Stromal cell of bone marrow (primary cell): ENCODE data around the gene TMEM88.

Experiments
- DNase-seq: peaks from one replicate; pipeline ENCODE4 v3.0.0-alpha.2; 2012; ENCODE audit warnings: low read depth

The TMEM88 gene

GRCh38 chr17:7884581-7885366 is 29.9 kb downstream of the TMEM88 start:
- no peak for DNase-seq

DNA sequence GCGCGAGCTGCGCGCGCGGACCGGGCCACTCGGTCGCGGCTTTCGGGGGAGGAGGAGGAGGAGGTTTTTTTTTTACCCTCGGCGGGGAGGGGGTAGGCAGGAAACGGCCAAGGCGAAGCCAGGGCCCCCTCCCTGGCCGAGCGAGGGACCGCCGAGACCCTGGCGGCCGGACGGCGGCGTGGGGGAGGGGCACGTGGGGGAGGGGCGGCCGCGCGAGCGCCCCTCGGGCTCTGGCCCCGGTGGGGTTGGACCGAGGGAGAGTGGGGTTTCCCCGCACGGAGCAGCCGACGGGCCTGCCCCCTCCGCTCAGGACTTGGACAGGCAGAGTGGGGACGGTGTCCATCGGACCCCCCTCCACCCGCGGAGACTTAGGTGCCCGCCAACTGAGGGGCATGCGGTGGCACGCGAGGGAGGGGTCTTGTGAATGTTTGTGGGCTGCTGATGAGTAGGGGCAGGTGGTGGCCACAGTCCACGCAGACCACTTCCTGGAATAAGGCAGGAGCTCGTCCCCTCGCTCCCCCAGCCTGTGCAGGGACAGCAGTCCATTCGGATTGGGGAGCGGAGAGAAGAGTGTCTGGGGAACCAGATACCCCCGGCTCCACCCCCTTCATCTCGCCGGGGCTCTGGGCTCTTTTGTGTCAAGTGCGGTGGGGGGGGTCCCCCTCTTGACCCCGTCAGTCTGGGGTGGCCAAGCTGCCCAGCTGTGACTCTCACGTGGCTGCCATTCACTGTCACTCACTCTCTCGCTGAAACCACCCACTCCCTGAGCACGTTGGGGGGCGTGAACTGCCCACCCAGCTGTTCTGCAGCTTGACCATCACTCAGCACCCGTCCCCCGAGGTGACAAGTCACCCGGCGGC is 30.7 kb downstream of the TMEM88 start:
- DNase-seq = no peak

- no peak for DNase-seq
Observed at GRCh38 chr17:7886227-7887037, 31.6 kb downstream of the TMEM88 start.

DNA sequence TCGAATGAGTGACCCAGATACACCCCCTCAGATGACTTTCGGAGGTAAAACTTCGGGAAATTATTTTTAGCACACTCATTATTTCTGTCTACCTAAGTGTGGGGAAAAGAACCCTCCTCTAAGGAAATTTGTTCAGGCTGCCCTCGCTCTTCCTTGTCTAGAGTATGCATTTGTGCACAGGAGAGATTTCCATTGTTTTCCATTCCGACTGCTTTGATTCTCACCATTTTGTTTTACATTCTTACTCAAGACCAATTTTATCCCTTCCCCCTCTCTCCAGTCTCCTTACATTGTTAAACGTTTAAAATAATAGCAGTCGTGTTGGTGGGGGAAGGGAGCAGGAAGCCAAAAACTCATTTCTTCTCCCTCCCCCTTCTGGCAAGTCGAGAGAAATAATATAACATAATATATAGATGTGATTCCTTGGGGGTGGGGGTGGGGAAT is 32.2 kb downstream of the TMEM88 start:
- DNase-seq = no peak

DNA sequence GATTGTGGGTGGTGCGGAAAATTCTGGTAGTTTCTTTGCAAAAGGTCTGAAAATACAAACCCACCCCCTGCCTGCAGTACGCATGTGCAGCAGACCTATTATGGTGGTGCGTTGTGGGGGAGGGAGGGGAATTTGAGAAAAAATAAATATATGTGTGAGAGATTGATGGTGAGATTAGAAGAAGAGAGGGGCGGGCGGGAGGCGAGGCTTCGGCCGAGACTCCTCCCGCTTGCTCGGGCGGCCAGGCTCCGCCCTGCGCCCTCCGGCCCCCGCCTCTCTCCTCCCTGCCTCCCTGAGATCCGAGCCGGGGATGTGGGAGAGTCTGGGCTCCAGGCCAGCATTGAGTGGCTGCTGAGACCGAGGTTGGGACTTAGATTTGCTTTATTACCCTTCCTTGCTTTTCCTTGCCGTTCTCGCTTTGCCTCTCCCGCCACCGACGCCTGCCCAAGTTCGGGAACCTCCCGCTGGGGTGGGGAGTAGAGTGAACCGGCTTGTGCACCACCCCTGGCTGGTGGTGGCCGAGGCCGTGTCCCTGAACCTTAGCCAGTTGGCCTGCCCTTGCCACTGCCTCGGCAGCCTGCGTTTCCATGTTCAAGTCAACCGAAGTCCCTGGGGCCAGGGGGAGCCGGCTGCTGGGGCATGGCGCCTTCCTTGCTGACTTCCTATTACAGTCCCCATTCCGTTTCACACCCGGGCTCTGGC is 32.8 kb downstream of the TMEM88 start:
- DNase-seq = peak; percentile 93

DNA sequence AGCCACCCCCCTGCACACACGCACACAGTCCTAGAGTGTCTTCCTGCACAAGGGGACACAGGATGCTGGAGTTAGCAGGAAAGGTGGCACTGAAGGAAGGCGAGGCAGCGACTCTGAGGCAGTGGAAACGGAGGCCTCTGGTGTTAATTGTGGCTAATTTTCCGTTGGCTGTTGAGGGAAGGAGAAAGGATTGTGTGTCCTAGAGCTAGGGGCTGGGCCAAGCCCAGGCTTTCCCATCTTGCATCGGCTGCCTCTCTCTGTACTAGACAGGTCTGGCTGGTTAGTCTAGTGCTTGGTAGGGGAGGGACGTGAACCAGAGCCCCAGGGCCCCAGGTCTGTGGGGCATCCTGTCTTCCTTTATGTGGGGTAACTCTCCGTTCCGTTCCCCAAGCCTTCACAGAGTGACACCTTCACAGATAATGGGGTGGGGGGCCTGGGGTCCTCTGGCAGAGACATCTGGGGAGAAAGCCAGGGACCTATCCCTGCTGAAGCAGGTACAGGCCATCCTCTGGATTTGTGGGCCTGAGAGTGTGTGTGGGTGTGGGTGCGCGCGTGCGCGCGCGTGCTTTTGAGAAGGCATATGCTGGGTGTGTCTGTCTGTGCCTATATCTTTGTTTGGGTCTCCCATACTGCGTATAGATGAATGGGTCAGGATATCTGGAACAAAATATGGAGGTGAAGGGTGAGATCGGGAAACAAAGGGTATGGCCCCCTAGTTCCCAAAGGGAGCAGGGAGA is 33.5 kb downstream of the TMEM88 start, which contains the start of gene CHD3:
Gene CHD3 (plus strand): TSS at position 606 of the 737 bp plus-strand sequence. CDS start 212 bp downstream, outside the sequence.
- no peak for DNase-seq

DNA sequence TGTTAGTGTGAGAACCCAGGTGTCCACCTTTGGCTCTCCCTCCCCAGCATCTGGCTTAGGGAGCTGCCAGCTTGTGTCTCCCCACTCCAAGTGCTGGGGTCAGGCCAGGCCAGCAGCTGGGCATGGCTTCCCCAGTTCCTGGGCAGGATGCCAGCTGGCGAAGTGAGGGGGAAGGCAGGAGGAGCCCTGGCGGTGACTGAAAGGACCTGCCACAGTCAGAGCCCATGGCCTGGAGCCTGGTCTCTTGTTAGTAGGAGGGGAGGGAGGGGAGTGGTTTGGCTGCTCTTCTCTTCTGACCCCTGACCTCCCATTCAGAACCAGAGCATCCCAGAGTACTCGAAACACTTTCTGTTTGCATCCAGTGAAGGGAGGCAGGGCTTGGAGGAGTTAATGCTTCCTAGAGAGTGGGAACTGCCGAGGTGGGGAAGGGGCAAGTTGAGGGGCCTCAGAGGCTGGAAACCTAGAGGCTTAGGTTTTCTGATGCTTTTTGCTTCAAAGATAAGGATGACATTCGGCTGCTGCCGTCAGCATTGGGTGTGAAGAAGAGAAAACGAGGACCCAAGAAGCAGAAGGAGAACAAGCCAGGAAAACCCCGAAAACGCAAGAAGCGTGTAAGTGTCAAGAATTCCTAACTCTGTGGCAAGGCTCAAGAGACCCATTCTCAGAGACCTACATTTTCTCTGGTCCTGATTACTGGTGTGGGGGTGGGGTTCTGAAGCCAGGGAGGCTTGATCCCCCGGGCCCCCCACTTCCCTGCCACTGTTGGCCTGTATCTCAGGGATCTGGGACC is 34.5 kb downstream of the TMEM88 start:
- peak; percentile 90 for DNase-seq

- DNase-seq = no peak
Observed at GRCh38 chr17:7893187-7893880, 38.5 kb downstream of the TMEM88 start.

DNA sequence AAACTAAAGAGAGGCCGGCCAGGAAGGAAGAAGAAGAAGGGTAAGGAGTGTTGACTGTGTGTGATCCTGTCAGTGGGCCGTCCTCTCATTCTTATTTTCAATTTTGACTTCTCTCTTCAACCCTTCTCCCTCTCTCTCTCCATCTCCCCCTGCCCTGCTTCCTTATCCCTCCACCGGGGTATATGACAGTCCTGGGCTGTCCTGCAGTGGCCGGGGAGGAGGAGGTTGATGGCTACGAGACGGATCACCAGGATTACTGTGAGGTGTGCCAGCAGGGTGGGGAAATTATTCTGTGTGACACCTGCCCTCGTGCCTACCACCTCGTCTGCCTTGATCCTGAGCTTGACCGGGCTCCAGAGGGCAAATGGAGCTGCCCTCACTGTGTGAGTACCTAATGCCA is 39.4 kb downstream of the TMEM88 start:
- DNase-seq = no peak

DNA sequence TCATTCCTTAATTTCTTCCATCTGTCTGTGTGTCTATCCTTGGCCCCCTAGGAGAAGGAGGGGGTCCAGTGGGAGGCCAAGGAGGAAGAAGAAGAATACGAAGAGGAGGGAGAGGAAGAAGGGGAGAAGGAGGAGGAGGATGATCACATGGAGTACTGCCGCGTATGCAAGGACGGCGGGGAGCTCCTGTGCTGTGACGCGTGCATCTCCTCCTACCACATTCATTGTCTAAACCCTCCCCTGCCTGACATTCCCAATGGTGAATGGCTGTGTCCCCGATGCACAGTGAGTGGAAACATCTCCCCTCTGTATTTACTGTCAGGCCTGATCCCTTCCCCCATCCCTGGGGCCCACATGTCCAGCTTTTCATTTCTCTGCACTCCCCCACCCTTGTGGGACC is 40.0 kb downstream of the TMEM88 start:
- DNase-seq = no peak

GRCh38 chr17:7897090-7897489 is 42.2 kb downstream of the TMEM88 start:
- no peak for DNase-seq

DNA sequence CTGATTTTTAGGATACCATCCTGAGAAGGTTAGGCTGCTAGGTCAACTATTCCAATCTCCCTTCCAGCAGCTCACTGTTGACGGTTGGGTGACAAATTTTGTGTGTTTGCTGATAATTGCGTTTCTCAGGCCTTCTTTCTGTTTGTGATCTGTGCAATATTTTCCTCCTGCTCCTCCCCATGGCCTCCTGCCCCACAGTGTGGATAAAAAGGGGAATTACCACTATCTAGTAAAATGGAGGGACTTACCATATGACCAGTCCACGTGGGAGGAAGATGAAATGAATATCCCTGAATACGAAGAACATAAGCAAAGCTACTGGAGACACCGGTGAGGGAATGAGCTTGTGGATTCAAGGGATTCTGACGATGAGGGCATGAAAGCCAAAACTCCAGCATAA is 42.9 kb downstream of the TMEM88 start:
- peak; percentile 61 for DNase-seq

DNA sequence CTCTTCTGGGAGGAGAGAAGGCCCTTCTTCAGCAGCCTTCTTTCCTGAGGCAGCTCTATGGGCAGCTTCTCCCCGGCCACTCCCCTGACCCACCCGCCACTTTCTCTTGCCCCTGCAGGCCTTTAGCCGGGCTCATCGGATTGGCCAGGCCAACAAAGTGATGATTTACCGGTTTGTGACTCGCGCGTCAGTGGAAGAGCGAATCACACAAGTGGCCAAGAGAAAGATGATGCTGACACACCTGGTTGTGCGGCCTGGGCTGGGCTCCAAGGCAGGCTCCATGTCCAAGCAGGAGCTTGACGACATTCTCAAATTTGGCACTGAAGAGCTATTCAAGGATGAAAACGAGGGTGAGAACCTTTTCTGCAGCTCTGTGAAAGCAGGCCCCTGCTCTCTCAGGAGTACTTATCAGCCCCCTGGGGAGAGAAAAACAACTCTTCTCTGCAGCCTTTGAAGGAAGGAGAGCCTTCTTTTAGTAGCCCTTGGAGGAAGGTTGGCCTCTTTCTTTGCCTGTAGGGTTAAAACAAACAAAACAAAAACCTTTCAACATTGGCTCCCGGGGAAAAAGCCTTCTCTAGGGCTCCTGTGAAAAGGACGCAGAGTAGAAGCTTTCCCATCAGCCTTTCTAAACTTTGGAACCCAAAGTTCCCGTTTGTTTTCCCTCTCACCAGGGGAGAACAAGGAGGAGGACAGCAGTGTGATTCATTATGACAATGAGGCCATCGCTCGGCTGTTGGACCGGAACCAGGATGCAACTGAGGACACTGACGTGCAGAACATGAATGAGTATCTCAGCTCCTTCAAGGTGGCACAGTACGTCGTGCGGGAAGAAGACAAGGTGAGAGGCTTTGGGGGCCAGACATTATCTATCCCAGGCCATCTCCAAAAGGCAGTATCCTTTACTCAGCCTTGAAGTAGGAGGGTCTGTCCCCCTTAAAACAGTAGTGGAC is 48.6 kb downstream of the TMEM88 start:
- no peak for DNase-seq
